Smooth muscle cell (in vitro differentiated cells): ENCODE measurements around the gene KIAA1191. TPM values are rescaled to one million over a fixed set of nuclear protein-coding genes. Genes with fewer than 3 reads are reported as not detected.
"Not testable (repeated sequence)": the region's sequence is repeated elsewhere in the genome, so short reads cannot be mapped to it uniquely, and the experiment has no call there.

ENCODE experiments used
- DNase-seq: peaks from one replicate; lab custom pipeline; 2025; ENCODE audit not compliant: unreplicated experiment; lab: John Stamatoyannopoulos, UW
- H2AFZ ChIP-seq: fragments of 200-600 bp; sonication (generic); 2 replicates; pipeline ENCODE4 v1.6.0; 2016; ENCODE audit warnings: antibody characterized with exemption, low read depth, mild to moderate bottlenecking
- H3F3A ChIP-seq: fragments of 200-600 bp; sonication (generic); 2 replicates; pipeline ENCODE4 v1.6.0; 2017; ENCODE audit warnings: antibody characterized with exemption, low read depth
- H3K27ac ChIP-seq: fragments of 200-600 bp; sonication (generic); 2 replicates; pipeline ENCODE4 v1.5.1; 2016; ENCODE audit warnings: low read depth, mild to moderate bottlenecking
- H3K27me3 ChIP-seq: fragments of 200-600 bp; sonication (generic); 2 replicates; pipeline ENCODE4 v1.6.1; 2016; ENCODE audit warnings: low read depth, mild to moderate bottlenecking
- H3K36me3 ChIP-seq: fragments of 200-600 bp; sonication (generic); 2 replicates; pipeline ENCODE4 v1.5.1; 2016; ENCODE audit warnings: low read depth
- H3K4me1 ChIP-seq: fragments of 200-600 bp; sonication (generic); 2 replicates; pipeline ENCODE4 v1.5.1; 2016; ENCODE audit warnings: low read depth
- H3K4me2 ChIP-seq: fragments of 200-600 bp; sonication (generic); 2 replicates; pipeline ENCODE4 v1.6.0; 2016; ENCODE audit warnings: mild to moderate bottlenecking
- H3K4me3 ChIP-seq: fragments of 200-600 bp; sonication (generic); 2 replicates; pipeline ENCODE4 v1.5.1; 2016; ENCODE audit warnings: mild to moderate bottlenecking
- H3K79me2 ChIP-seq: fragments of 200-600 bp; sonication (generic); 2 replicates; pipeline ENCODE4 v1.6.0; 2016; ENCODE audit warnings: low read depth, mild to moderate bottlenecking
- H3K9ac ChIP-seq: fragments of 200-600 bp; sonication (generic); 2 replicates; pipeline ENCODE4 v1.6.0; 2016; ENCODE audit warnings: low read depth
- H3K9me3 ChIP-seq: fragments of 200-600 bp; sonication (generic); replicated peaks from 2 replicates; pipeline ENCODE4 v1.5.1; 2016; ENCODE audit warnings: low read depth
- H4K20me1 ChIP-seq: fragments of 200-600 bp; sonication (generic); 2 replicates; pipeline ENCODE4 v1.6.0; 2016; ENCODE audit warnings: low read depth
- CTCF ChIP-seq: fragments of 200-600 bp; sonication (generic); IDR thresholded peaks from 2 replicates; pipeline ENCODE4 v1.5.1; 2017; ENCODE audit warnings: borderline replicate concordance, mild to moderate bottlenecking, antibody characterized with exemption; ENCODE audit not compliant: insufficient read depth, poor library complexity, severe bottlenecking
- WGBS: methylation state at CpG from one replicate; pipeline ENCODE4 v1.1.7; 2016; ENCODE audit warnings: low lambda C conversion rate; 5-methylcytosine and 5-hydroxymethylcytosine counted together
- polyA plus RNA-seq: library from polyadenylated mRNA; unstranded; fragments of >200 nt; fragmentation: Nextera tagmentation; extraction: Ambion mirVana; gene quantifications from 2 replicates; pipeline ENCODE4 v1.2.1, GENCODE V29; 2016
- total RNA-seq: library from RNA; depleted of rRNA; stranded (reverse); fragments of >200 nt; gene quantifications from 2 replicates; pipeline ENCODE4 v1.2.3, GENCODE V29; 2014

Gene KIAA1191
- total and polyA plus RNA-seq, 2 experiments from 2014 or later, result 71.6 to 80.3 TPM

- Histone ChIP-seq H3K4me1 (no peaks in the 10 kb centered on the region), H3K9ac (no peak overlapping the region), H2AFZ (no peak overlapping the region), H3K9me3 (no peaks in the 10 kb centered on the region), H3F3A (no peaks in the 10 kb centered on the region), H3K27ac (no peak overlapping the region), H3K79me2 (no peaks in the 10 kb centered on the region), H3K4me3 (no peak overlapping the region), H3K4me2 (no peak overlapping the region), H3K27me3 (no peaks in the 10 kb centered on the region), H3K36me3 (no peaks in the 10 kb centered on the region), H4K20me1 (peaks cover 71% of the 10 kb centered on the region)
- TF ChIP-seq CTCF, result no peak
- DNase-seq, result no peak
- WGBS, result 92% methylated on average over 5 of the region's 5 CpGs
These were observed 47.0 kb upstream of the KIAA1191 start for GRCh38 chr5:176408590-176408989.

GRCh38 chr5:176408252-176408573 is 46.6 kb upstream of the KIAA1191 start:
- 96% methylated on average over 10 of the region's 10 CpGs for WGBS
- H3K9ac ChIP-seq, DNase-seq, H3K36me3 ChIP-seq, H3F3A ChIP-seq, H3K79me2 ChIP-seq, H3K4me3 ChIP-seq, H3K27ac ChIP-seq, H3K4me1 ChIP-seq, H3K9me3 ChIP-seq, H2AFZ ChIP-seq, H3K4me2 ChIP-seq, H3K27me3 ChIP-seq: not testable (repeated sequence)
- peaks cover 68% of the 10 kb centered on the region for H4K20me1 ChIP-seq

- no peaks in the 10 kb centered on the region for H3K27me3 ChIP-seq
- H2AFZ ChIP-seq, result no peak overlapping the region
- peaks cover 62% of the 10 kb centered on the region for H4K20me1 ChIP-seq
- TF ChIP-seq CTCF, result no peak
- H3K4me2 ChIP-seq, result no peak overlapping the region
- H3F3A ChIP-seq, result no peaks in the 10 kb centered on the region
- no peak overlapping the region for H3K4me3 ChIP-seq
- H3K27ac ChIP-seq, result no peak overlapping the region
- H3K36me3 ChIP-seq, result no peaks in the 10 kb centered on the region
- H3K9ac ChIP-seq, result no peak overlapping the region
- DNase-seq, result no peak
- no peaks in the 10 kb centered on the region for H3K4me1 ChIP-seq
- WGBS, result 96% methylated on average over 6 of the region's 6 CpGs
- H3K9me3 ChIP-seq, result no peaks in the 10 kb centered on the region
- H3K79me2 ChIP-seq, result no peaks in the 10 kb centered on the region
These were observed 46.1 kb upstream of the KIAA1191 start for GRCh38 chr5:176407456-176408251.

- no peaks in the 10 kb centered on the region for H3K79me2 ChIP-seq
- H4K20me1 ChIP-seq, result peaks cover 54% of the 10 kb centered on the region
- H3K9me3 ChIP-seq, result no peaks in the 10 kb centered on the region
- no peak overlapping the region for H3K4me2 ChIP-seq
- H3K27me3 ChIP-seq, result no peaks in the 10 kb centered on the region
- no peak for TF ChIP-seq CTCF
- H3K27ac ChIP-seq, result no peak overlapping the region
- H3K4me1 ChIP-seq, result no peaks in the 10 kb centered on the region
- no peak overlapping the region for H3K9ac ChIP-seq
- no peaks in the 10 kb centered on the region for H3K36me3 ChIP-seq
- no peak for DNase-seq
- no peak overlapping the region for H2AFZ ChIP-seq
- no peaks in the 10 kb centered on the region for H3F3A ChIP-seq
- H3K4me3 ChIP-seq, result no peak overlapping the region
- 94% methylated on average over 9 of the region's 9 CpGs for WGBS
These were observed 45.0 kb upstream of the KIAA1191 start for GRCh38 chr5:176406436-176407052.
